Neural progenitor cell (in vitro differentiated cells): Measurements from ENCODE around the gene HOXA13. TPM values are rescaled to one million over a fixed set of nuclear protein-coding genes. Genes with fewer than 3 reads are reported as not detected.

Experiments
- DNase-seq: peaks from one replicate; pipeline ENCODE4 v3.0.0-alpha.2; 2016; ENCODE audit warnings: low spot score
- H2AFZ ChIP-seq: fragments of 200-600 bp; sonication (generic); replicated peaks from 2 replicates; pipeline ENCODE4 v1.6.1; 2016; ENCODE audit warnings: antibody characterized with exemption
- H3F3A ChIP-seq: fragments of 200-600 bp; sonication (generic); 2 replicates; pipeline ENCODE4 v1.6.1; 2016; ENCODE audit warnings: antibody characterized with exemption, low read depth
- H3K27ac ChIP-seq: fragments of 200-600 bp; sonication (generic); 2 replicates; pipeline ENCODE4 v1.5.1; 2016; ENCODE audit warnings: mild to moderate bottlenecking
- H3K27me3 ChIP-seq: fragments of 200-600 bp; sonication (generic); 2 replicates; pipeline ENCODE4 v1.6.1; 2016; ENCODE audit warnings: mild to moderate bottlenecking, moderate library complexity
- H3K36me3 ChIP-seq: fragments of 200-600 bp; sonication (generic); 2 replicates; pipeline ENCODE4 v1.5.1; 2016
- H3K4me1 ChIP-seq: fragments of 200-600 bp; sonication (generic); 2 replicates; pipeline ENCODE4 v1.6.1; 2016; ENCODE audit warnings: mixed run types
- H3K4me2 ChIP-seq: fragments of 200-600 bp; sonication (generic); 2 replicates; pipeline ENCODE4 v1.6.1; 2016
- H3K4me3 ChIP-seq: fragments of 200-600 bp; sonication (generic); 2 replicates; pipeline ENCODE4 v1.5.1; 2016
- H3K79me2 ChIP-seq: fragments of 200-600 bp; sonication (generic); 2 replicates; pipeline ENCODE4 v1.6.1; 2016; ENCODE audit warnings: low read depth
- H3K9ac ChIP-seq: fragments of 200-600 bp; sonication (generic); 2 replicates; pipeline ENCODE4 v1.6.1; 2016
- H3K9me3 ChIP-seq: fragments of 200-600 bp; sonication (generic); 2 replicates; pipeline ENCODE4 v1.5.1; 2016; ENCODE audit warnings: low read depth
- H4K20me1 ChIP-seq: fragments of 200-600 bp; sonication (generic); 2 replicates; pipeline ENCODE4 v1.6.1; 2016; ENCODE audit warnings: low read depth
- H3K27ac Mint-ChIP-seq: 3 replicates; pipeline ENCODE4 v1.8.0; 2021; ENCODE audit warnings: mixed read lengths
- H3K27me3 Mint-ChIP-seq: 2 replicates; pipeline ENCODE4 v1.8.0; 2022; ENCODE audit warnings: low read depth, mild to moderate bottlenecking, inconsistent platforms, moderate library complexity, mixed read lengths; ENCODE audit not compliant: insufficient read depth
- H3K36me3 Mint-ChIP-seq: 3 replicates; pipeline ENCODE4 v1.8.0; 2021; ENCODE audit warnings: mixed read lengths
- H3K4me1 Mint-ChIP-seq: 3 replicates; pipeline ENCODE4 v1.8.0; 2021; ENCODE audit warnings: mixed read lengths
- H3K4me3 Mint-ChIP-seq: 3 replicates; pipeline ENCODE4 v1.8.0; 2021; ENCODE audit warnings: mild to moderate bottlenecking, moderate library complexity, mixed read lengths
- H3K9me3 Mint-ChIP-seq: 3 replicates; pipeline ENCODE4 v1.8.0; 2020; ENCODE audit warnings: mixed read lengths
- EZH2 ChIP-seq: fragments of 200-600 bp; sonication (generic); IDR thresholded peaks from 2 replicates; pipeline ENCODE4 v1.6.1; 2017; ENCODE audit warnings: antibody characterized with exemption, mild to moderate bottlenecking, moderate library complexity
- EZH2phosphoT487 ChIP-seq: fragments of 200-600 bp; sonication (generic); IDR thresholded peaks from 2 replicates; pipeline ENCODE4 v1.6.1; 2017; ENCODE audit warnings: antibody characterized with exemption
- total RNA-seq: library from RNA; depleted of rRNA; stranded (reverse); fragments of >200 nt; gene quantifications from 2 replicates; pipeline ENCODE4 v1.2.3, GENCODE V29; 2015; ENCODE audit warnings: low replicate concordance
- TF ChIP-seq, protein P1 (sequence below): fragments of 200-600 bp; sonication (generic); IDR thresholded peaks from 2 replicates; pipeline ENCODE4 v1.5.1; 2017; ENCODE audit warnings: antibody characterized with exemption, mild to moderate bottlenecking

Gene HOXA13
- total RNA-seq, 1 donor from 2014 or later: not detected

DNA sequence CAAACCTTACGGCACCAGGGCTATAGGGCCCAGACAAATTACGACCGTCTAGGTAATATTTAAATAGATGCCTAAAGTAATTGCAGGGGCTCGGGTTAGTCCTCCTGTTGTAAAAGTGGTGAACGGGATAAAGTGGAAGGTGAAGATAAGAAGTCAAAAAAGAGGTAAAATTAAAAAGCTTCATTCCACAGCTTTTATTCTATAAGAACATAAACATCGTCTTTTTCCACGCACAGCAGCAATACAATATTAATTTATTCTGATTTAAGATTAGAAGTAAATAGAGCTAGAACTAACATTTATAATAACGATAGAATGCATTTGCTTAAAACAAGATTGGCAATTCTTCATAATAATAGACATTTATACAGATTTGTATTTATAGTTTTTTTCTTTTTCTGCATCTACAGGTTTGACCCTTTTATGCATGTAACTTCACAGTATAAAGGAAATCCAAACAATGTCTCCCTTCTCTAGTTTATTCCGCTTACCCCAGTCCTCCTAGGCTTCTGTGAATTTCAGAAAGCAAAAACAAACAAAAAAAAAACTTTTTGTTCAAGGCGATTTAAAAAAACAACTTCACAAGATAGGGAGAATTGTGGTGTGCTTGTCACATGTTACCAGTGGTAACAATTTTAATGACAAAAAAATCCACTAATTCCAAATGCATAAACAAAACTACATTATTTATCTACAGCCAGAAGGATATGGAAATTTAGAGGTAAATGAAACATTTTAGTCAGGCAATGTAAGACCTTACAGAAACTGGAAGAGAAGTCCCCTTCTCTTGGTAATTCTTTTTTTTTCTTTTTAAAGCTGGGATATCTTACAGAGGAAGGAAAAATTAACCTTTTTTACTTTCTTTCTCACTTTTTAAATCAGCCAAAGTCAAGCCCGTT is 29.2 kb downstream of the HOXA13 start:
- H3K4me3 ChIP-seq: no peak overlapping the region
- no peak overlapping the region for H2AFZ ChIP-seq
- no peaks in the 10 kb centered on the region for H3K9me3 ChIP-seq
- no peaks in the 10 kb centered on the region for H3K79me2 ChIP-seq
- Mint-ChIP-seq H3K27me3 (peaks cover 78% of the 10 kb centered on the region), H3K9me3 (peaks cover 9% of the 10 kb centered on the region), H3K4me3 (no peak overlapping the region), H3K27ac (no peak overlapping the region), H3K36me3 (no peaks in the 10 kb centered on the region), H3K4me1 (peaks cover 2% of the 10 kb centered on the region)
- no peak overlapping the region for H3K27ac ChIP-seq
- H3K4me1 ChIP-seq: no peaks in the 10 kb centered on the region
- H3K9ac ChIP-seq: no peak overlapping the region
- peaks cover 100% of the 10 kb centered on the region for H3K27me3 ChIP-seq
- DNase-seq: no peak
- H4K20me1 ChIP-seq: peaks cover 98% of the 10 kb centered on the region
- H3F3A ChIP-seq: no peaks in the 10 kb centered on the region
- TF ChIP-seq, protein P1, sequence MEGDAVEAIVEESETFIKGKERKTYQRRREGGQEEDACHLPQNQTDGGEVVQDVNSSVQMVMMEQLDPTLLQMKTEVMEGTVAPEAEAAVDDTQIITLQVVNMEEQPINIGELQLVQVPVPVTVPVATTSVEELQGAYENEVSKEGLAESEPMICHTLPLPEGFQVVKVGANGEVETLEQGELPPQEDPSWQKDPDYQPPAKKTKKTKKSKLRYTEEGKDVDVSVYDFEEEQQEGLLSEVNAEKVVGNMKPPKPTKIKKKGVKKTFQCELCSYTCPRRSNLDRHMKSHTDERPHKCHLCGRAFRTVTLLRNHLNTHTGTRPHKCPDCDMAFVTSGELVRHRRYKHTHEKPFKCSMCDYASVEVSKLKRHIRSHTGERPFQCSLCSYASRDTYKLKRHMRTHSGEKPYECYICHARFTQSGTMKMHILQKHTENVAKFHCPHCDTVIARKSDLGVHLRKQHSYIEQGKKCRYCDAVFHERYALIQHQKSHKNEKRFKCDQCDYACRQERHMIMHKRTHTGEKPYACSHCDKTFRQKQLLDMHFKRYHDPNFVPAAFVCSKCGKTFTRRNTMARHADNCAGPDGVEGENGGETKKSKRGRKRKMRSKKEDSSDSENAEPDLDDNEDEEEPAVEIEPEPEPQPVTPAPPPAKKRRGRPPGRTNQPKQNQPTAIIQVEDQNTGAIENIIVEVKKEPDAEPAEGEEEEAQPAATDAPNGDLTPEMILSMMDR: no peak
- TF ChIP-seq EZH2: no peak
- H3K4me2 ChIP-seq: no peak overlapping the region
- no peaks in the 10 kb centered on the region for H3K36me3 ChIP-seq

DNA sequence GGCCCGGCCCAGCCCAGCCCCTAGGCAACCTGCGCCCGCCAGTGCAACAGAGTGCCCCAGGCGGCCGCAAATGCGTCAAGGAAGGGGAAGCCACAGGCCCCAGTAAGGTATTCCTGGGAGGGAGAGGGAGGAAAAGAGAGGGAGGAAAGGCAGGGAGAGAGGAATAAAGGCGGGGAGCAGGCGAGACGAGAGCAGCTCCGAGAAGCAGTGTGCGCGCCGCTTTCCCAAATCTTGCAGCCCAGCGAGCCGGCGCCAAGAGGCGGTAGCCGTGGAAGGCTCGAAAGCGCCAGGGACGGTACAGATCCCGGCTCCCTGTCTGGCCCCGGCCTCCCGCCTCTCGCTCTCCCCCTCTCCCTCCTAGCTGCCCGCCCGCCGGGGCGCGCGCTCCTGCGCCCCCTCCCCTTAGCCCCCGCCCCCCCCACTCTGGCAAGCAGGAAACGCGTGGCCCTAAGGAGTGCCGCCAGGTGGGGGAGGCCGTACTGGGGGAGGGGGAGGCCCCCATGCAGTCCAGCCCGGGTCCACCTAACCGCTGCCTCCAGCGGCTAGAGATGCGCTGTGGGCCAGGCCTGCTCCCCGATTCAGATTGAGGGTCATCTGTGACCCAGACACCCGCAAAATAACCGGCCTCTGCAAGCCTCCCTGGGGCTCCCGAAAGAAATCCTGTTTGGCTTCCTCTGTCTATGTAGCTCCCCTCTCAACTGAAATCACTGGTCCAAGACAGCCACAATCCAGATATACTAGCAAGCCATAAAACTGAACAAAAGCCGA is 30.0 kb downstream of the HOXA13 start:
- no peak overlapping the region for H3K27ac ChIP-seq
- Mint-ChIP-seq H3K36me3 (no peaks in the 10 kb centered on the region), H3K4me3 (no peak overlapping the region), H3K27me3 (peaks cover 74% of the 10 kb centered on the region), H3K27ac (no peak overlapping the region), H3K9me3 (peaks cover 7% of the 10 kb centered on the region), H3K4me1 (peaks cover 2% of the 10 kb centered on the region)
- no peaks in the 10 kb centered on the region for H3F3A ChIP-seq
- peak; percentile 63 for DNase-seq
- H3K4me3 ChIP-seq: no peak overlapping the region
- no peaks in the 10 kb centered on the region for H3K4me1 ChIP-seq
- H3K36me3 ChIP-seq: no peaks in the 10 kb centered on the region
- H3K27me3 ChIP-seq: peaks cover 100% of the 10 kb centered on the region
- H3K4me2 ChIP-seq: no peak overlapping the region
- H3K9ac ChIP-seq: no peak overlapping the region
- H4K20me1 ChIP-seq: peaks cover 98% of the 10 kb centered on the region
- no peaks in the 10 kb centered on the region for H3K9me3 ChIP-seq
- TF ChIP-seq EZH2phosphoT487 (peak; percentile 95), EZH2 (peak; percentile 94)
- TF ChIP-seq, protein P1: no peak
- H2AFZ ChIP-seq: no peak overlapping the region
- no peaks in the 10 kb centered on the region for H3K79me2 ChIP-seq

DNA sequence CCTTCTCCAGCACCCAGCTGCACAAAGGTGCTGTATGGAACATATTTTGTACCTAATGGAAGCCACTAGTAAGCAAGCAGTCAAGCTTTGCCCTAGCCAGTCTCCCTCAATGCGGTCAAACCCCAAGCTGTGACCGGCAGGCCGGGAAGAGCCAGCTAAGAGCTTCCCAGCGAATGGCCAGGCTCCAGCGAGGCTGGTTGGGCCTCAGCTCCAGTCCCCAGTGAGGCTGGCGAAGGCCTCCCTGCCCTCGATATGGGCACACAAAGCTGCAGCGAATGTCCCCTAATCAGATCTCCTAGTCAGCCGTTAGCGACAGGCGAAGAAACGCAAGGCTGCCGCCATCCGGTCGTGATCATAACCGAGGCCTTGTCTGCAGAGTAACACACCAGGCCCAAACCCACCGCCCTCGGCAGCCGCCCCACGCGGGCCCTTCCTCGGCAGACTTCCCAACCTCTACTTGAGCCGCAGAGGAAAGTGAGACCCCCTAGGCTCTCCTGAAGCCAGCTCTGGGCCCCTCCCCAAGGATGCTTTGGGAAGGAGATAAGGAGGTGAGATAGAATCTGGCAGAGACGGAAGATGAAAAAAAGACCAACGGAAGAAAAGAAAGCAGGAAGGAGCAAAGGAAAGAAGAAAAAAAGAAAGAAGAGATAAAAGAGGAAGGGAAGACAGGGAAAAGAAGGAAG is 31.5 kb downstream of the HOXA13 start:
- no peak overlapping the region for H3K27ac ChIP-seq
- Mint-ChIP-seq H3K27ac (no peak overlapping the region), H3K4me1 (peaks cover 2% of the 10 kb centered on the region), H3K4me3 (no peak overlapping the region), H3K9me3 (peaks cover 6% of the 10 kb centered on the region), H3K36me3 (no peaks in the 10 kb centered on the region), H3K27me3 (peaks cover 81% of the 10 kb centered on the region)
- DNase-seq: peak; percentile 59
- H3K4me1 ChIP-seq: no peaks in the 10 kb centered on the region
- TF ChIP-seq EZH2phosphoT487: peak; percentile 7
- TF ChIP-seq, protein P1: peak; percentile 6
- no peak for TF ChIP-seq EZH2
- no peak overlapping the region for H3K9ac ChIP-seq
- H3K4me3 ChIP-seq: no peak overlapping the region
- no peaks in the 10 kb centered on the region for H3K36me3 ChIP-seq
- peaks cover 100% of the 10 kb centered on the region for H3K27me3 ChIP-seq
- H3F3A ChIP-seq: no peaks in the 10 kb centered on the region
- H2AFZ ChIP-seq: no peak overlapping the region
- peaks cover 97% of the 10 kb centered on the region for H4K20me1 ChIP-seq
- H3K4me2 ChIP-seq: no peak overlapping the region
- no peaks in the 10 kb centered on the region for H3K9me3 ChIP-seq
- H3K79me2 ChIP-seq: no peaks in the 10 kb centered on the region
